ENCODE data around the gene GAK. TPM values are rescaled to one million over a fixed set of nuclear protein-coding genes. Genes with fewer than 3 reads are reported as not detected.

GAK gene
- total RNA-seq, 1 donor from 2014 or later = 130 TPM

- H3K36me3 ChIP-seq = peaks cover 88% of the 10 kb centered on the region
- no peak overlapping the region for H3K27ac ChIP-seq
- no peak for DNase-seq
- H3K9me3 ChIP-seq = no peaks in the 10 kb centered on the region
- ATAC-seq = no peak
- intact Hi-C loops (cut with DNase I) = no loop called here
- H3K27me3 ChIP-seq (ENCODE audit: low read depth) = no peaks in the 10 kb centered on the region
- TF ChIP-seq CTCF (IDR thresholded peaks at IDR 0.05) = no peak
- no peaks in the 10 kb centered on the region for H3K4me1 ChIP-seq
- no peak overlapping the region for H3K4me3 ChIP-seq
Measured at GRCh38 chr4:961351-962230, 29.5 kb upstream of the GAK start.

DNA sequence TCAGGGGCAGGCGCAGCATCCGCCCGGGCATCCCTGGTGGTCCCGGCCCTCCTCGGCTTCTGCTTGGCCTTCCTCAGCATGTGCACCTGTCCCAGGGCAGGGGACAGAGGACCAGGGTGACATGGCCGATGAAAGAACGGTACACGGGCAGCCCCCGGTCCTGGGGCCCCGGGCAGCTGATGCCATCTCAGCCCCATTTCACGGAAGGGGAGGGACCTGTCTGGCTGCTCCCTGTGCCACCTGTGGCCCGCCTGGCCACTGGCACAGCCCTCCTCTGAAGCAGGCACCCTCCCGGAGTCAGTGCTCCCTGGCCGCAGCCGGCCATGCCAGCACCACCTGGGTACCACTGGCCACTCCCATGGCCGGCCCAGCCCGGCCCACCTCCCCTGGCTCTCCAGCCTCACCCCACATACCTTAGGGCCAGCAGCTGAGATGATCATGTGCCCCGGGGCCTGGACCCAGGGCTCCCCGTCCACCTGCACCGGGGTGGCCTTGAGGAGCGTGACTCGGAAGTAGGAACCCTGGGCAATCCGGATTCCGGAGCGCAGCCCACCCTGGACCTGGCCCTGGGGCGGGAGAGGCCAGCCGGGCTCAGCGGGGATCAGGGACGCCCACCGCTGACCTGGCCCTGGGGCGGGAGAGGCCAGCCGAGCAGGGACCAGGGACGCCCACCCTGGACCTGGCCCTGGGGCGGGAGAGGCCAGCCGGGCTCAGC is 28.7 kb upstream of the GAK start:
- no peaks in the 10 kb centered on the region for H3K9me3 ChIP-seq
- H3K27me3 ChIP-seq (ENCODE audit: low read depth) = no peaks in the 10 kb centered on the region
- ATAC-seq = no peak
- no peak overlapping the region for H3K27ac ChIP-seq
- peaks cover 85% of the 10 kb centered on the region for H3K36me3 ChIP-seq
- no peak for DNase-seq
- H3K4me1 ChIP-seq = no peaks in the 10 kb centered on the region
- intact Hi-C loops (cut with DNase I) = no loop called here
- no peak for TF ChIP-seq CTCF (IDR thresholded peaks at IDR 0.05)
- H3K4me3 ChIP-seq = no peak overlapping the region

DNA sequence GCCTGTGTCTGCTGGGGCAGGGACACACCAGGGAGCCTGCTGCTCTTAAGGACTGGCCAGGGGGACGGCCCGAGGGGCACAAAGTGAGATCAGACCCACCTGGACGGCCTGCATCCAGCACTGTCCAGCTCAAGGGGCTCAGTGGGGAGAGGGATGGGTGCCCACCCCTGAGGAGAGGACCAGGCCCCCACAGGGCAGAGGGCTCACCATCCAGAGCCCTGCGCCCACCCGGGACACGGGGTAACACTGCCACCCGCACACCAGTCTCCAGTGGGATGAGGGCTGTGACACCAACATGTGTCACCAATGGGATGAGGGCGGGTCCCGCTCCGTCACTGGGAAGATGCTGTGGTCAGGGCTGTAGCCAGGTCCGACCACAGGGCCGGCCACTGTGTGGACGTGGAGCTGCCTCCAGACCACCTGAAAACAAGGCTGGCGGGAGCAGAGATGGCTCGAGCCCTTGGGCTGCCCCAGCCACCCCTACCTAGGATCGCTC is 28.1 kb upstream of the GAK start:
- intact Hi-C loops (cut with DNase I) = no loop called here
- DNase-seq = no peak
- H3K9me3 ChIP-seq = no peaks in the 10 kb centered on the region
- no peaks in the 10 kb centered on the region for H3K4me1 ChIP-seq
- H3K36me3 ChIP-seq = peaks cover 85% of the 10 kb centered on the region
- H3K27ac ChIP-seq = no peak overlapping the region
- TF ChIP-seq CTCF (IDR thresholded peaks at IDR 0.05) = no peak
- no peak overlapping the region for H3K4me3 ChIP-seq
- ATAC-seq = no peak
- no peaks in the 10 kb centered on the region for H3K27me3 ChIP-seq (ENCODE audit: low read depth)

GRCh38 chr4:959338-960139 is 27.4 kb upstream of the GAK start:
- no peak for ATAC-seq
- Histone ChIP-seq H3K27me3 (ENCODE audit: low read depth) (no peaks in the 10 kb centered on the region), H3K4me1 (no peaks in the 10 kb centered on the region), H3K4me3 (no peak overlapping the region), H3K9me3 (no peaks in the 10 kb centered on the region), H3K27ac (no peak overlapping the region), H3K36me3 (peaks cover 85% of the 10 kb centered on the region)
- intact Hi-C loops (cut with DNase I) = no loop called here
- DNase-seq = no peak
- no peak for TF ChIP-seq CTCF (IDR thresholded peaks at IDR 0.05)

DNA sequence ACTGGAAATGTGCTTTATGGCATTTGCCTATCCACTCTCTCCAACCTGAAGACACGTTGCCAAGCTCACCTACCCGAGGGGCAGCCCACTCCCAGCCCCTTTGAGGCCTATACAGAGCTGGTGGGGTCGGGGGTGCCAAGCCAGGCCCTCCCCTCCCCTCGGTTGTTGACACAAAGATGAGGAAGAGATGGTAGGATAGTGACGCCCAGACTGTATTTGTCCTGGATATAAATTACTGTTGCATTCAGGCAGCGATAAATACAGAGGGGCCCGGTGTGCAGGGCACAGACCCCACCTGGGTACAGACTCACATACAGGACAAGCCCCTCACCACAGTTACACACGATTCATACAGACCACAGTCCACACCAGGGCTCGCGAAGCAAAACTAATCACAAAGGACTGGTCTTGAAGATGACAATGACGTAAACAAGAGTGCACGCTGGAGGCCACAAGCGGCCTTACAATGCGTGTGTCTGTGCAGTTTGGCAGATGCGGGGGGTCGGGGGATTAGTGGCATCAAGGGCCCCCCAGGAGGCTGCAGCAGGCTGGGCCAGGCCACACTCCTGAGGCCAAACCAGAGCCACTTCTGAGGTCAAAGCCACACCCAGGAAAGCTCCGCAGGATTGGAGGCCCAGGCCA is 26.7 kb upstream of the GAK start:
- DNase-seq (no peak), ATAC-seq (no peak)
- Histone ChIP-seq H3K4me1 (no peaks in the 10 kb centered on the region), H3K36me3 (peaks cover 84% of the 10 kb centered on the region), H3K27ac (no peak overlapping the region), H3K4me3 (no peak overlapping the region), H3K27me3 (ENCODE audit: low read depth) (no peaks in the 10 kb centered on the region), H3K9me3 (no peaks in the 10 kb centered on the region)
- intact Hi-C loops (cut with DNase I) = no loop called here
- TF ChIP-seq CTCF (IDR thresholded peaks at IDR 0.05) = no peak

All from lower lobe of right lung (tissue), 2 donors.